Neural cell (in vitro differentiated cells): Measurements from ENCODE around the gene BPTF.
"Not testable (repeated sequence)": the region's sequence is repeated elsewhere in the genome, so short reads cannot be mapped to it uniquely, and the experiment has no call there.

Experiments
- EZH2 ChIP-seq: fragments of 200-600, 300-800 bp; shearing (Covaris generic), sonication (generic); IDR thresholded peaks from 2 replicates; pipeline ENCODE4 v1.6.1; 2014; ENCODE audit warnings: antibody characterized with exemption, low read length, borderline replicate concordance, mild to moderate bottlenecking; ENCODE audit not compliant: insufficient read depth, poor library complexity, severe bottlenecking
- TF ChIP-seq, protein P1 (sequence below): fragments of 450-650 bp; IDR thresholded peaks from 2 replicates; pipeline ENCODE4 v1.5.1; 2014; ENCODE audit warnings: antibody characterized with exemption, mild to moderate bottlenecking, moderate library complexity; ENCODE audit not compliant: poor library complexity, severe bottlenecking

DNA sequence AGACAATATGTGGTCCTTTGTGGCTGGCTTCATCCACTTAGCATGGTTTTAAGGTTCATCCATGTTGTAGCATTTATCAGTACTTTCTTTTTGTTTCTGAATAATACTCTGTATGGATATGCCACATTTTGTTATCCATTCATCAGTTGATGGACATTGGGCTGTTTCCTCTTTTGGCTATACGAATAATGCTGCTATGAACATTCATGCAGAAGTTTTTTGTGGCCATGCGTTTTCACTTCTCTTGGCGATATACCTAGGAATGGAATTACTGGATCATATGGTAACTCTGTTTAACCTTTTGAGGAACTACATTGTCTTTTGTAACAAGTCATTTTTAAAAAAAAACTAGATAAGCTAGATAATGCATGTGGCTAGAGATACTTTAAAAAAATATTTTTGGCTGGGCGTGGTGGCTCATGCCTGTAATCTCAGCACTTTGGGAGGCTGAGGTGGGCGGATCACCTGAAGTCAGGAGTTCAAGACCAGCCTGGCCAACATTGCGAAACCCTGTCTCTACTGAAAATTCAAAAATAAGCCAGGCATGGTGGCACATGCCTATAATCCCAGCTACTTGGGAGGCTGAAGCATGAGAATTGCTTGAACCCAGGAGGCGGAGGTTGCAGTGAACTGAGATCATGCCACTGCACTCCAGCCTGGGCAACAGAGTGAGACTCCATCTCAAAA lies 85.0 kb downstream of the BPTF start:
- TF ChIP-seq, protein P1, sequence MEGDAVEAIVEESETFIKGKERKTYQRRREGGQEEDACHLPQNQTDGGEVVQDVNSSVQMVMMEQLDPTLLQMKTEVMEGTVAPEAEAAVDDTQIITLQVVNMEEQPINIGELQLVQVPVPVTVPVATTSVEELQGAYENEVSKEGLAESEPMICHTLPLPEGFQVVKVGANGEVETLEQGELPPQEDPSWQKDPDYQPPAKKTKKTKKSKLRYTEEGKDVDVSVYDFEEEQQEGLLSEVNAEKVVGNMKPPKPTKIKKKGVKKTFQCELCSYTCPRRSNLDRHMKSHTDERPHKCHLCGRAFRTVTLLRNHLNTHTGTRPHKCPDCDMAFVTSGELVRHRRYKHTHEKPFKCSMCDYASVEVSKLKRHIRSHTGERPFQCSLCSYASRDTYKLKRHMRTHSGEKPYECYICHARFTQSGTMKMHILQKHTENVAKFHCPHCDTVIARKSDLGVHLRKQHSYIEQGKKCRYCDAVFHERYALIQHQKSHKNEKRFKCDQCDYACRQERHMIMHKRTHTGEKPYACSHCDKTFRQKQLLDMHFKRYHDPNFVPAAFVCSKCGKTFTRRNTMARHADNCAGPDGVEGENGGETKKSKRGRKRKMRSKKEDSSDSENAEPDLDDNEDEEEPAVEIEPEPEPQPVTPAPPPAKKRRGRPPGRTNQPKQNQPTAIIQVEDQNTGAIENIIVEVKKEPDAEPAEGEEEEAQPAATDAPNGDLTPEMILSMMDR = not testable (repeated sequence)
- not testable (repeated sequence) for TF ChIP-seq EZH2
